ENCODE data around the gene KAZALD1. TPM values are rescaled to one million over a fixed set of nuclear protein-coding genes. Genes with fewer than 3 reads are reported as not detected.
A peak's percentile ranks its signal among the peaks of the same experiment; 100 is the strongest.

The KAZALD1 gene
- total RNA-seq, 1 experiment from 2014 or later: 1.8 TPM

DNA sequence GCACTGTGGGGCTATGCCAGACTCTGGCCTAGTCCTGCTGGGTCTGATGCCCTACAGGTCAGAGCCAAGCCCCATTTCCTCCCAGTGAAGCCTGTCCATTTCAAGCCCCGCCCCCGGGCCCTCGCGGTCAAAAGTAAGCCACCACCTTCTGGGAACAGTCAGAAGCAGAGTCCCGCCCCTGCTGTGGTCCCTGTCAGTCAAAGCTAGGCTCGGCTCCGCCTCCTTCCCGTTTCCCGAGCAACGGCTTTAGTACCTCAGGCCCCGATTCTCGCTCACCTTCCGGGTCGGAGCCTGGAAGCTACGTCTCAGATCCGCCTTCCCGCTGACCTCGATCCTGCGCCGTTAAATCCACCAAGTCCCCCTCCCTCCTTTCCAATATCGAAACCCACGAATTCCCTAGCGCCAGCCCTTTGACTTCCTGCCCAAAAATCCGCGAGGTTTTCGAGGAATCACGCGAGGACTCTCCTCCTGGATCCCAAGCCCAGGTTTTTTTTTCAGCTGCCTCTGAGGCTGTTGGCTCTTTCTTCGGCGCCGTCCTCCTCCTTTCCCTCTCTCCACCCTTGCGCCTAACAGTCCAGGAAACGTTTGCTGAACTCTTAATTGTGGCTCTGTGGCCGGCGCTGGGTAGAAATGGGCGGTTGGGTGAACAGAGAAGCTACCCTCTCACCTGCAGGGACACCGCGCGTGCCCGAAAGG, 19.0 kb upstream of the KAZALD1 start:
- H3K4me1 Mint-ChIP-seq (ENCODE audit: low read depth, unreplicated experiment): peaks cover 25% of the 10 kb centered on the region
- TF ChIP-seq, protein P1, sequence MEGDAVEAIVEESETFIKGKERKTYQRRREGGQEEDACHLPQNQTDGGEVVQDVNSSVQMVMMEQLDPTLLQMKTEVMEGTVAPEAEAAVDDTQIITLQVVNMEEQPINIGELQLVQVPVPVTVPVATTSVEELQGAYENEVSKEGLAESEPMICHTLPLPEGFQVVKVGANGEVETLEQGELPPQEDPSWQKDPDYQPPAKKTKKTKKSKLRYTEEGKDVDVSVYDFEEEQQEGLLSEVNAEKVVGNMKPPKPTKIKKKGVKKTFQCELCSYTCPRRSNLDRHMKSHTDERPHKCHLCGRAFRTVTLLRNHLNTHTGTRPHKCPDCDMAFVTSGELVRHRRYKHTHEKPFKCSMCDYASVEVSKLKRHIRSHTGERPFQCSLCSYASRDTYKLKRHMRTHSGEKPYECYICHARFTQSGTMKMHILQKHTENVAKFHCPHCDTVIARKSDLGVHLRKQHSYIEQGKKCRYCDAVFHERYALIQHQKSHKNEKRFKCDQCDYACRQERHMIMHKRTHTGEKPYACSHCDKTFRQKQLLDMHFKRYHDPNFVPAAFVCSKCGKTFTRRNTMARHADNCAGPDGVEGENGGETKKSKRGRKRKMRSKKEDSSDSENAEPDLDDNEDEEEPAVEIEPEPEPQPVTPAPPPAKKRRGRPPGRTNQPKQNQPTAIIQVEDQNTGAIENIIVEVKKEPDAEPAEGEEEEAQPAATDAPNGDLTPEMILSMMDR (IDR thresholded peaks at IDR 0.05; ENCODE audit: unreplicated experiment): no peak

DNA sequence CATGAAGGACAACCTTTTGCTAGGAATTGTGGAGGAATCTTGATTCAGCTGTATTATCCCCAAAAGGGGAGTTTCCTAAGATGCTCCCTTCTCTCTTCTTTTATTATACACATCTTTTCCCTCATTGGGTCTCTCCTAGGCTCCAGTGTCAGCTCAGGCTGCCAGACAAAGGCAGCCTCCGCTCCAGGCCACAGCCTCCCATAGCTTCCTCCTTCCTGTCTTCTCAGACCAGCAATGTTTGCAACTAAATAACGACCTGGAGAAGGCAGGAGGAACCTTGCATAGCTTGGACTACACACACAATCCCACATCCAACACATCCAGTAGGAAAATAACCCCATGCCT, 18.5 kb upstream of the KAZALD1 start:
- no peaks in the 10 kb centered on the region for H3K9me3 Mint-ChIP-seq (ENCODE audit: low read depth, unreplicated experiment)
- peaks cover 19% of the 10 kb centered on the region for H3K27me3 Mint-ChIP-seq (ENCODE audit: unreplicated experiment)
- peaks cover 20% of the 10 kb centered on the region for H3K36me3 Mint-ChIP-seq (ENCODE audit: insufficient read depth, unreplicated experiment)
- peak overlapping the region; percentile 88 for H3K4me3 Mint-ChIP-seq (ENCODE audit: low read depth, unreplicated experiment)
- intact Hi-C loops (cut with micrococcal nuclease; ENCODE audit: unreplicated experiment): no loop called here
- DNase-seq: no peak
- TF ChIP-seq, protein P1 (IDR thresholded peaks at IDR 0.05; ENCODE audit: unreplicated experiment): no peak
- CTCF ChIA-PET: interaction anchor here (0.6 to 2.8 kb wide), 7 partner anchors 8 to 270 kb away, joined by 3 to 26 read pairs (median 6); no protein-coding TSS in a partner anchor
- H3K27ac Mint-ChIP-seq (ENCODE audit: unreplicated experiment): peak overlapping the region; percentile 99
- TSS peak; percentile 65 for BruUV-seq (replicated peaks)
- H3K4me1 Mint-ChIP-seq (ENCODE audit: low read depth, unreplicated experiment): peaks cover 20% of the 10 kb centered on the region

More for the DNA sequence above, 19.0 kb upstream of the KAZALD1 start:
- BruUV-seq (replicated peaks): TSS peak; percentile 72
- Mint-ChIP-seq H3K9me3 (ENCODE audit: low read depth, unreplicated experiment) (no peaks in the 10 kb centered on the region), H3K27me3 (ENCODE audit: unreplicated experiment) (peaks cover 14% of the 10 kb centered on the region), H3K36me3 (ENCODE audit: insufficient read depth, unreplicated experiment) (peaks cover 20% of the 10 kb centered on the region), H3K4me3 (ENCODE audit: low read depth, unreplicated experiment) (peak overlapping the region; percentile 88), H3K27ac (ENCODE audit: unreplicated experiment) (peak overlapping the region; percentile 99)
- peak; percentile 94 for DNase-seq
- intact Hi-C loops (cut with micrococcal nuclease; ENCODE audit: unreplicated experiment): no loop called here
- CTCF ChIA-PET: interaction anchor here (0.6 to 2.8 kb wide), 7 partner anchors 9 to 99 kb away, joined by 4 to 26 read pairs (median 6); no protein-coding TSS in a partner anchor

DNA sequence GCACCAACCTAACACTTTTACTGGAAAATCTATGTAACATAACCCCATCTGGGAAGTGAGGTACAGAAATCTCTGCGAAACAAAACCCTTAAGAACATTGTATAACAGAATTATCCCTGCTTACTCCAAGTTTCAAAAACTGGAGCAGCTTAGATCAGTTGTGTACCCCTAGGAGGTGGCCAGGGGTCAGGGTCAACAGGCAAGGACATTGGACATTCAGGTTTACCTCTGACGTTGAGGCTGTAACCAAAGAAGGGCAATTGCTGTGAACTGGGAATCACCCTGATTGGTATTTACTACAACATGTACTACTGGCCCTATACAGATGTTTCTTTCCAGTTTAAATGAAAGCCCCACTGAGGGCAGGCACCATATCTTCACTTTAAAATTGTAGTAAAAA, 17.7 kb upstream of the KAZALD1 start:
- no peak for DNase-seq
- no peak overlapping the region for H3K4me3 Mint-ChIP-seq (ENCODE audit: low read depth, unreplicated experiment)
- peaks cover 20% of the 10 kb centered on the region for H3K36me3 Mint-ChIP-seq (ENCODE audit: insufficient read depth, unreplicated experiment)
- no peak overlapping the region for H3K27ac Mint-ChIP-seq (ENCODE audit: unreplicated experiment)
- peaks cover 27% of the 10 kb centered on the region for H3K27me3 Mint-ChIP-seq (ENCODE audit: unreplicated experiment)
- no peaks in the 10 kb centered on the region for H3K9me3 Mint-ChIP-seq (ENCODE audit: low read depth, unreplicated experiment)
- BruUV-seq (replicated peaks): no TSS peak
- CTCF ChIA-PET: interaction anchor here (0.6 to 1.9 kb wide), 2 partner anchors 8 to 270 kb away, joined by 3 to 4 read pairs; no protein-coding TSS in a partner anchor
- intact Hi-C loops (cut with micrococcal nuclease; ENCODE audit: unreplicated experiment): no loop called here
- TF ChIP-seq, protein P1 (IDR thresholded peaks at IDR 0.05; ENCODE audit: unreplicated experiment): no peak
- H3K4me1 Mint-ChIP-seq (ENCODE audit: low read depth, unreplicated experiment): peaks cover 19% of the 10 kb centered on the region

DNA sequence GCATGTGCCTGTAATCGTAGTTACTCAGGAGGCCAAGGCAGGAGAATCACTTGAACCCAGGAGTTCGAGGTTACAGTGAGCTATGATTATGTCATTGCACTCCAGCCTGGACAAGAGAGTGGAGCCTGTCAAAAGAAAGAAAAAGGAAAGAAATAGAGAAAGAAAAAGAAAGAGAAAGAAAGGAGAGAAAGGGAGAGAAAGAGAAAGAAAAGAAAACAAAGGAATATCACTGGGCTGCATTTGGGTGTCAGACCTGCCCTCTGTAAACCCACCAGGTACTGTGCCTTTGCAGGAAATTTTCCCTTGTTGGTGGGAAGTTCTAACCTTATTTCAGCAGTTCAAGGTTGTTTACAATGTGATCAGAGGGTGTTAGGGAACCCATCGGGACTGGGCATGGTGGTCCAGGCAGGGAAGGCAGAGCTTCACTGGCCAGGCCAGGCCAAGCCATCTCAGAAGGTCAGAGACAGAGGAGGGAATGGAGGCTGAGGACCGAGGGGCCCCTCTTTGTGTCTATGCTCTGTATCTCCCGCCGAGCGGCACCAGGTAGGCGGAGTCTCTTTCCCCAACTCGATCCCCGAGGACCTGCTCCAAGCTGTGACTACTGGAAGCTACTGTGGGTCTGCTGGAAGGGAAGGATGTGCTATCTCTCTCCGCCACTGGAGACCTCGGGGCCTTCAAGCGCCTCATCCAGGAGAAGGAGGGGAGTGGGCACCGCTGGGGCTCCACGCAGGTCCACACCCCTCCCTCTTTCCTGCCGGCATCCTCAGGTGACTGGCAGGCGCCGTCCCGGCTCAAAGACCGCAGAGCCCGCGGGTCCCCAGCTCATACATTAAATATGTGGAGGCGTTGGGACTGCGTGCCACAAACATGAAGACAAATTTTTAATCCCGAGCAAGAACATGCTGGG, 15.2 kb upstream of the KAZALD1 start:
- H3K27me3 Mint-ChIP-seq (ENCODE audit: unreplicated experiment): peaks cover 38% of the 10 kb centered on the region
- CTCF ChIA-PET: no interaction called here
- H3K36me3 Mint-ChIP-seq (ENCODE audit: insufficient read depth, unreplicated experiment): peaks cover 15% of the 10 kb centered on the region
- no peak for DNase-seq
- intact Hi-C loops (cut with micrococcal nuclease; ENCODE audit: unreplicated experiment): no loop called here
- H3K4me3 Mint-ChIP-seq (ENCODE audit: low read depth, unreplicated experiment): no peak overlapping the region
- H3K4me1 Mint-ChIP-seq (ENCODE audit: low read depth, unreplicated experiment): peaks cover 27% of the 10 kb centered on the region
- TF ChIP-seq, protein P1 (IDR thresholded peaks at IDR 0.05; ENCODE audit: unreplicated experiment): no peak
- no TSS peak for BruUV-seq (replicated peaks)
- no peak overlapping the region for H3K27ac Mint-ChIP-seq (ENCODE audit: unreplicated experiment)
- no peaks in the 10 kb centered on the region for H3K9me3 Mint-ChIP-seq (ENCODE audit: low read depth, unreplicated experiment)
